Stimulated activated naive B cell treated with anti-CD40 and anti-IgM and Interleukin-4, amounts not matched to agents 10 μg/mL and 1 μg/mL and 100 μg/mL, for 72 hours (primary cell): Measurements from ENCODE around the gene GSTA2.
"Not testable (repeated sequence)": the region's sequence is repeated elsewhere in the genome, so short reads cannot be mapped to it uniquely, and the experiment has no call there.

Source experiments
- ATAC-seq, 2 donors: fragments of 150-1000 bp; cut with Tn5 transposase; replicated peaks; 2 replicates each; pipeline ENCODE4 v1.10.0; 2021; ENCODE audit warnings: moderate library complexity in 1 of 2
- DNase-seq: peaks from one replicate; pipeline ENCODE4 v3.0.0; 2021
- H3K27ac Mint-ChIP-seq: one replicate; pipeline ENCODE4 v1.8.0; 2022; ENCODE audit warnings: mild to moderate bottlenecking, mixed read lengths
- H3K27me3 Mint-ChIP-seq, 2 donors: one replicate each; pipeline ENCODE4 v1.8.0; 2022; ENCODE audit warnings: mixed read lengths in 2 of 2
- H3K36me3 Mint-ChIP-seq, 2 donors: one replicate each; pipeline ENCODE4 v1.8.0; 2022; ENCODE audit warnings: mixed read lengths in 2 of 2, mild to moderate bottlenecking in 1 of 2
- H3K4me1 Mint-ChIP-seq, 2 donors: one replicate each; pipeline ENCODE4 v1.8.0; 2022; ENCODE audit warnings: mixed read lengths in 2 of 2, mild to moderate bottlenecking in 1 of 2
- H3K4me3 Mint-ChIP-seq, 2 donors: one replicate each; pipeline ENCODE4 v1.8.0; 2022; ENCODE audit warnings: mild to moderate bottlenecking in 2 of 2, mixed read lengths in 2 of 2, moderate library complexity in 1 of 2
- H3K9me3 Mint-ChIP-seq, 2 donors: one replicate each; pipeline ENCODE4 v1.8.0; 2022; ENCODE audit warnings: mixed read lengths in 2 of 2, mild to moderate bottlenecking in 1 of 2

Gene GSTA2

GRCh38 chr6:52782209-52782608, 18.9 kb upstream of the GSTA2 start:
- not testable (repeated sequence) for ATAC-seq, DNase-seq, H3K4me3 Mint-ChIP-seq, H3K9me3 Mint-ChIP-seq, H3K4me1 Mint-ChIP-seq, H3K27ac Mint-ChIP-seq, H3K36me3 Mint-ChIP-seq
- peaks cover 21 to 23% of the 10 kb centered on the region in 2 donors for H3K27me3 Mint-ChIP-seq

GRCh38 chr6:52779237-52779636, 16.0 kb upstream of the GSTA2 start:
- H3K4me1 Mint-ChIP-seq, result no peaks in the 10 kb centered on the region
- peaks cover 1 to 10% of the 10 kb centered on the region in 2 donors for H3K9me3 Mint-ChIP-seq
- ATAC-seq, result no peak
- no peaks in the 10 kb centered on the region for H3K36me3 Mint-ChIP-seq
- DNase-seq, result no peak
- H3K4me3 Mint-ChIP-seq, result no peak overlapping the region
- H3K27ac Mint-ChIP-seq, result no peak overlapping the region
- H3K27me3 Mint-ChIP-seq, result peaks cover 25 to 32% of the 10 kb centered on the region in 2 donors

- not testable (repeated sequence) for H3K9me3 Mint-ChIP-seq, H3K36me3 Mint-ChIP-seq, DNase-seq, H3K27ac Mint-ChIP-seq, H3K4me1 Mint-ChIP-seq, H3K4me3 Mint-ChIP-seq, ATAC-seq
- peaks cover 25 to 29% of the 10 kb centered on the region in 2 donors for H3K27me3 Mint-ChIP-seq
Observed at GRCh38 chr6:52776711-52777351, 13.6 kb upstream of the GSTA2 start.

DNA sequence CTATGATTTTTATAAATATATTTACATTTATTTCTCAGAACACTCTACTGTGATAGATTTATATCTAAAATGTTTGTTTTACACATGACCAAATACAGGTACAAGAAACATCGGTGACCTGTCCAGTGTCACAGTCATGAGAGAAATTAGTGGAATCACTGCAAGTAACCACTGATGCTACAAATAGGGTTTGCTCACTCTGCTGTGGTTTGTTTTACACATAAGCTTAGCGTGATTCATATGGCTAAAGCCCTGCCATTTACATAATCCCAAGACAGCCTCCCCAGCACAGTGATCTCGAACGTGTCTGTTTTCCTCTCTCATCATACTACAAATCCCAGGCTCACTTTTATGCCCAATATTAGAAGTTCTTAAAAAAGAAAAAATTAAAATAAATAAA, 6.1 kb upstream of the GSTA2 start:
- H3K27me3 Mint-ChIP-seq, result peaks cover 6 to 12% of the 10 kb centered on the region in 2 donors
- not testable (repeated sequence) for ATAC-seq, H3K4me3 Mint-ChIP-seq, H3K36me3 Mint-ChIP-seq, DNase-seq, H3K4me1 Mint-ChIP-seq, H3K9me3 Mint-ChIP-seq, H3K27ac Mint-ChIP-seq

GRCh38 chr6:52767658-52768057, 4.4 kb upstream of the GSTA2 start:
- not testable (repeated sequence) for H3K27ac Mint-ChIP-seq, H3K4me3 Mint-ChIP-seq, H3K36me3 Mint-ChIP-seq, H3K9me3 Mint-ChIP-seq, H3K4me1 Mint-ChIP-seq, ATAC-seq, DNase-seq
- peaks cover 6 to 18% of the 10 kb centered on the region in 2 donors for H3K27me3 Mint-ChIP-seq

DNA sequence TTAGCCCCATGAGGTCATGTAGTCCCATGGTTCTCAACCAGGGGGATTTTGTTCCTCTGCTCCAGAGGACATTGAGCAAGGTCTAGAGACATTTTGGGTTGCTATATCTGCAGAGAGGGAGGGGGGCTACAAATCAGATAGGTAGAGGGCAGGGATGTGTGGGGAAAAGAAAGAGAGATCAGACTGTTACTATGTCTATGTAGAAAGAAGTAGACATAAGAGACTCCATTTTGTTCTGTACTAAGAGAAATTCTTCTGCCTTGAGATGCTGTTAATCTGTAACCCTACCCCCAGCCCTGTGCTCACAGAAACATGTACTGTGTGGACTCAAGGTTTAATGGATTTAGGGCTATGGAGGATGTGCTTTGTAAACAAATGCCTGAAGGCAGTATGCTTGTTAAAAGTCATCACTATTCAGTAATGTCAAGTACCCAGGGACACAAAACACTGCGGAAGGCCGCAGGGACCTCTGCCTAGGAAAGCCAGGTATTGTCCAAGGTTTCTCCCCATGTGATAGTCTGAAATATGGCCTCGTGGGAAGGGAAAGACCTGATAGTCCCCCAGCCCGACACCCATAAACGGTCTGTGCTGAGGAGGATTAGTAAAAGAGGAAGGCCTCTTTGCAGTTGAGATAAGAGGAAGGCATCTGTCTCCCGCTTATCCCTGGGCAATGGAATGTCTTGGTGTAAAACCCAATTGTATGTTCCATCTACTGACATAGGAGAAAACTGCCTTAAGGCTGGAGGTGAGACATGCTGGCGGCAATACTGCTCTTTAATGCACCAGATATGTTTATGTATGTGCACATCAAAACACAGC, 1.4 kb downstream of the GSTA2 start:
- peaks cover 15 to 23% of the 10 kb centered on the region in 2 donors for H3K27me3 Mint-ChIP-seq
- H3K27ac Mint-ChIP-seq, H3K9me3 Mint-ChIP-seq, H3K4me3 Mint-ChIP-seq, H3K4me1 Mint-ChIP-seq, ATAC-seq, H3K36me3 Mint-ChIP-seq, DNase-seq: not testable (repeated sequence)

- H3K9me3 Mint-ChIP-seq, result no peaks in the 10 kb centered on the region
- peaks cover 13 to 19% of the 10 kb centered on the region in 2 donors for H3K27me3 Mint-ChIP-seq
- no peak overlapping the region for H3K27ac Mint-ChIP-seq
- no peak for DNase-seq
- ATAC-seq, result no peak
- no peak overlapping the region for H3K4me3 Mint-ChIP-seq
- H3K36me3 Mint-ChIP-seq, result no peaks in the 10 kb centered on the region
- no peaks in the 10 kb centered on the region for H3K4me1 Mint-ChIP-seq
Observed at GRCh38 chr6:52760105-52760765, 3.0 kb downstream of the GSTA2 start.

DNA sequence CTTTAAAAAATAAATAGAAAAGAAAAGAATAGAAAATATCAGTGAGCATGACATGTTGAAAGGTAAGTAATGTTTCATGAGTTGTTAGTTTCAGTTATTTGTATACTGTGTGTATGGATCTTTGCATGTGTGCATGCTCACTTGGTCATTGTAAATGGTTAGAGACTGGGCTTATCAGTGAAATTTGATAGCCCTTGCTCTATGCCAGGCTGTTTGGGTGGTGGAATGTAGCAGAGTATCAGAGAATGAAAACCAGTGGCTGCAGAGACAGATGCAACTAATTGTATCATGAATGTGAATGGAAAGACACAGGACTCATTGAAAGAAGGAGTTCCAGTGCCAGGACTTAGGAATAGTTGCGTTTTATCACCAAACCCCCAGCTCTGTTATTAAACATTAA, 4.2 kb downstream of the GSTA2 start:
- peaks cover 14 to 19% of the 10 kb centered on the region in 2 donors for H3K27me3 Mint-ChIP-seq
- ATAC-seq (no peak), DNase-seq (no peak)
- no peaks in the 10 kb centered on the region for H3K9me3 Mint-ChIP-seq
- H3K27ac Mint-ChIP-seq, result no peak overlapping the region
- no peak overlapping the region for H3K4me3 Mint-ChIP-seq
- no peaks in the 10 kb centered on the region for H3K36me3 Mint-ChIP-seq
- H3K4me1 Mint-ChIP-seq, result no peaks in the 10 kb centered on the region

GRCh38 chr6:52757651-52758338, 5.5 kb downstream of the GSTA2 start:
- not testable (repeated sequence) for DNase-seq, H3K9me3 Mint-ChIP-seq, H3K4me3 Mint-ChIP-seq, H3K27ac Mint-ChIP-seq, H3K4me1 Mint-ChIP-seq, ATAC-seq, H3K36me3 Mint-ChIP-seq
- H3K27me3 Mint-ChIP-seq, result peaks cover 18 to 19% of the 10 kb centered on the region in 2 donors

DNA sequence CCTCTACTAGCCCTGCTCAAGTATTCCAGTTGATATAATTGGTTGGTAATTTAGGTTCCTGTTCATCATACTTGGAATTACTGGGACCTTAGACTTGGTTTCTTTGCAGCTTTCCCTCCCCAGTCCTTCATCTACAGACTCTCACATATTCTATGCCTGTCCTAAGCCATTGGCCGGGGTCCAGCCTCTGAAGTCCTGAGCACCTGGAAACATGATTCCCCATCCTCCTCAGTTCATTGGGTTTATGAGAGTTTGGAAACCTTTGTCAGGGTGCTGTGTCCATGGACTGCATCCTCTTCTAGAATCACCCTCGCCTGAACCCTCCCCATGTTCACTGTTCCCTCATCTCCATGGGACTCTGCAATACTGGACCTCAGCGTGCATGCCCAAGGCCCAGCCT, 8.8 kb downstream of the GSTA2 start:
- Mint-ChIP-seq H3K4me1 (no peaks in the 10 kb centered on the region), H3K9me3 (peaks cover 6 to 7% of the 10 kb centered on the region in 2 donors), H3K27ac (no peak overlapping the region), H3K27me3 (peaks cover 19 to 25% of the 10 kb centered on the region in 2 donors), H3K4me3 (no peak overlapping the region), H3K36me3 (no peaks in the 10 kb centered on the region)
- DNase-seq, result no peak
- no peak for ATAC-seq

- not testable (repeated sequence) for H3K9me3 Mint-ChIP-seq, ATAC-seq, H3K4me1 Mint-ChIP-seq, H3K27ac Mint-ChIP-seq, DNase-seq, H3K36me3 Mint-ChIP-seq, H3K4me3 Mint-ChIP-seq
- H3K27me3 Mint-ChIP-seq, result peaks cover 22 to 25% of the 10 kb centered on the region in 2 donors
Observed at GRCh38 chr6:52753137-52753536, 10.1 kb downstream of the GSTA2 start.

DNA sequence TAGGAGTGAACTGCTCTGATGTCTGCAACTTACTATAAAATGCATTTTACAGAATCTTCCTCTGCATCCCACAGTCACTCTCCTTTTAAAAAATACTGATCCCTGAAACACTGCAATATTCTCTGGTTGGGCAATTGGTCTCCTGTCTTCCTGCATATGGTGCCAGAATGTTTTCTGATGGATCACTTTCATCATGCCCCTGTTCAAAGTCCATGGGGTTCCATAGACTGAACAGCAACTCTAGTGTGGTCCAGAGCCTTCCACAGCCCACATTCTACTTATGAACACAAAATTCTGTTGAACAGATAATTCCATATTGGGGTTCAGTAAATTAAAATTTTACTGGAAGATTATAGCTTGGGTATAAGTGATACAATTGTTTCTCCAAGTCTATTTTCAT, 11.0 kb downstream of the GSTA2 start:
- no peak overlapping the region for H3K27ac Mint-ChIP-seq
- no peak for ATAC-seq
- no peak for DNase-seq
- no peaks in the 10 kb centered on the region for H3K4me1 Mint-ChIP-seq
- H3K36me3 Mint-ChIP-seq, result no peaks in the 10 kb centered on the region
- peaks cover 18 to 25% of the 10 kb centered on the region in 2 donors for H3K27me3 Mint-ChIP-seq
- H3K4me3 Mint-ChIP-seq, result no peak overlapping the region
- peaks cover 6 to 7% of the 10 kb centered on the region in 2 donors for H3K9me3 Mint-ChIP-seq

- Mint-ChIP-seq H3K4me3 (no peak overlapping the region), H3K9me3 (peaks cover 6 to 7% of the 10 kb centered on the region in 2 donors), H3K36me3 (no peaks in the 10 kb centered on the region), H3K27me3 (peaks cover 11 to 19% of the 10 kb centered on the region in 2 donors), H3K4me1 (no peaks in the 10 kb centered on the region), H3K27ac (no peak overlapping the region)
- ATAC-seq (no peak), DNase-seq (no peak)
Observed at GRCh38 chr6:52749556-52750152, 13.6 kb downstream of the GSTA2 start.

- not testable (repeated sequence) for H3K4me1 Mint-ChIP-seq, ATAC-seq, DNase-seq, H3K4me3 Mint-ChIP-seq, H3K27ac Mint-ChIP-seq, H3K36me3 Mint-ChIP-seq, H3K9me3 Mint-ChIP-seq
- H3K27me3 Mint-ChIP-seq, result peaks cover 17 to 24% of the 10 kb centered on the region in 2 donors
Observed at GRCh38 chr6:52747301-52747700, 16.0 kb downstream of the GSTA2 start.
